ENCODE data around the gene CDH4. TPM values are rescaled to one million over a fixed set of nuclear protein-coding genes. Genes with fewer than 3 reads are reported as not detected.

CDH4 gene
- total and polyA plus RNA-seq, 2 of the 13 experiments (the other 11 are each of a cell fraction or from before 2014, with no cell fraction given) = not detected

DNA sequence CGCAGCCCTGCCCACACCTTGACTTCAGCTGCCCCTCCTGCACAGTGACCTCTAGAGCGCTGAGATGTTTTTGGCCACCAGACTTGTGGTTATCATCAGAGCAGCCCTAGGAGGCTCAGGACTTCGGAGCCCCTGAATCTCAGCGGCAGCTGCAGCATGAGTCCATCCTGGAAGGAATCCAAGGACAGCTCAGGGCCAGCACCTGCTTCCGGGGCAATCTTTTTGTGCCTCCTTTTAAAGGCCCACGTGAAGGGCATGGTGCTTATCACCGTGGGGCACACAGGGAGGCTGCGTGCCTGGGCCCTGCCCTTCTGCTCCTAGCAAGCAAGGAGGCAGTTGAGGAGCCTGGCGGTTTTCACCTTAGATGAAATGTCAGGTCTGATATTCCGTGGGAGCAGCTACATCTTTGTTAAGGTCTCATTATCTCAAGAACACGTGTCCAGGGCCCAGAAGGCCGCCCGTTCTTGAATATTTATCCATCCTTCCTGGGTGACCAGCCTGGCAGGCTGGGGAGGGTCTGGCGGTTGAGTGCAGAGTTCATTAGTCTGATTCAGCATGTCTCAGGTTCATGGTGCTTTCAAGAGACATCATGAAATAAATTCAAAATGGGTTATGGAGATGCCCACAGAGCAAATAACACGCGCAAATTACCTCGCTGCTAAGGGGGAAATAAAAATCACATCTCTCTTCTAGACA lies 421.2 kb downstream of the CDH4 start (continued):
- TF ChIP-seq, protein P1, sequence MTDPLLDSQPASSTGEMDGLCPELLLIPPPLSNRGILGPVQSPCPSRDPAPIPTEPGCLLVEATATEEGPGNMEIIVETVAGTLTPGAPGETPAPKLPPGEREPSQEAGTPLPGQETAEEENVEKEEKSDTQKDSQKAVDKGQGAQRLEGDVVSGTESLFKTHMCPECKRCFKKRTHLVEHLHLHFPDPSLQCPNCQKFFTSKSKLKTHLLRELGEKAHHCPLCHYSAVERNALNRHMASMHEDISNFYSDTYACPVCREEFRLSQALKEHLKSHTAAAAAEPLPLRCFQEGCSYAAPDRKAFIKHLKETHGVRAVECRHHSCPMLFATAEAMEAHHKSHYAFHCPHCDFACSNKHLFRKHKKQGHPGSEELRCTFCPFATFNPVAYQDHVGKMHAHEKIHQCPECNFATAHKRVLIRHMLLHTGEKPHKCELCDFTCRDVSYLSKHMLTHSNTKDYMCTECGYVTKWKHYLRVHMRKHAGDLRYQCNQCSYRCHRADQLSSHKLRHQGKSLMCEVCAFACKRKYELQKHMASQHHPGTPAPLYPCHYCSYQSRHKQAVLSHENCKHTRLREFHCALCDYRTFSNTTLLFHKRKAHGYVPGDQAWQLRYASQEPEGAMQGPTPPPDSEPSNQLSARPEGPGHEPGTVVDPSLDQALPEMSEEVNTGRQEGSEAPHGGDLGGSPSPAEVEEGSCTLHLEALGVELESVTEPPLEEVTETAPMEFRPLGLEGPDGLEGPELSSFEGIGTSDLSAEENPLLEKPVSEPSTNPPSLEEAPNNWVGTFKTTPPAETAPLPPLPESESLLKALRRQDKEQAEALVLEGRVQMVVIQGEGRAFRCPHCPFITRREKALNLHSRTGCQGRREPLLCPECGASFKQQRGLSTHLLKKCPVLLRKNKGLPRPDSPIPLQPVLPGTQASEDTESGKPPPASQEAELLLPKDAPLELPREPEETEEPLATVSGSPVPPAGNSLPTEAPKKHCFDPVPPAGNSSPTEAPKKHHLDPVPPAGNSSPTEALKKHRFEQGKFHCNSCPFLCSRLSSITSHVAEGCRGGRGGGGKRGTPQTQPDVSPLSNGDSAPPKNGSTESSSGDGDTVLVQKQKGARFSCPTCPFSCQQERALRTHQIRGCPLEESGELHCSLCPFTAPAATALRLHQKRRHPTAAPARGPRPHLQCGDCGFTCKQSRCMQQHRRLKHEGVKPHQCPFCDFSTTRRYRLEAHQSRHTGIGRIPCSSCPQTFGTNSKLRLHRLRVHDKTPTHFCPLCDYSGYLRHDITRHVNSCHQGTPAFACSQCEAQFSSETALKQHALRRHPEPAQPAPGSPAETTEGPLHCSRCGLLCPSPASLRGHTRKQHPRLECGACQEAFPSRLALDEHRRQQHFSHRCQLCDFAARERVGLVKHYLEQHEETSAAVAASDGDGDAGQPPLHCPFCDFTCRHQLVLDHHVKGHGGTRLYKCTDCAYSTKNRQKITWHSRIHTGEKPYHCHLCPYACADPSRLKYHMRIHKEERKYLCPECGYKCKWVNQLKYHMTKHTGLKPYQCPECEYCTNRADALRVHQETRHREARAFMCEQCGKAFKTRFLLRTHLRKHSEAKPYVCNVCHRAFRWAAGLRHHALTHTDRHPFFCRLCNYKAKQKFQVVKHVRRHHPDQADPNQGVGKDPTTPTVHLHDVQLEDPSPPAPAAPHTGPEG (CRISPR knock-in tag; IDR thresholded peaks at IDR 0.05) = no peak
- TF ChIP-seq SOX13 (IDR thresholded peaks at IDR 0.05) (no peak), SOX13 (CRISPR knock-in tag; conservative IDR thresholded peaks at IDR 0.05 in 1 of 2, IDR thresholded peaks at IDR 0.05 in 1 of 2) (no peak)

DNA sequence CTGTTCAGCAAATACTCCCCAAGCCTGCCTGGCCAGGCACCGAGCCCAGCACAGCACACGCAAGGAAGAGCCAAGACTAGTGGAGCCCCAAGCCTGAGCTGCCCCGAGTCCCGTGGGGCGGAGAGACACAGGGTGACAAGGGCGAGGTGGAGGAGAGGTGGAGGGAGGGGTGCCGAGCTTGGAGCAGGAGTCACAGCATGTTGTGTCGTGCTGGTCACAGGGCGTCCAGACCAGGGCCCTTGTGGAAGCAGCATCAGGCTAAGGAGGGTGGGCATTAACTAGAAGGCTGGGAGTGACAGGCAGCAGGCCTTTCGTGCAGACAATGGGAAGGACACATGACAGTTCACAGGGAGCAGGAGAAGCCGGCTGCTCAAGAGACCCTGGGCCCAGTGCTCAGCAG lies 422.1 kb downstream of the CDH4 start:
- ChIA-PET CTCF (ENCODE audit: low intra/inter-chr PET ratio, low total read pairs) (no interaction called here), POLR2A (no interaction called here)
- no TSS peak for BruUV-seq (replicated peaks)
- in situ Hi-C loops (cut with HindIII; ENCODE audit: extremely low pct_ligation_motif_present, low pct_unique_long_range_greater_than_20kb) = no loop called here
- ATAC-seq (no peak), DNase-seq (ENCODE audit: low spot score) (no peak), FAIRE-seq (no peak)
- Histone ChIP-seq H3K27ac (ENCODE audit: extremely low read length, insufficient read depth, low read length) (no peak overlapping the region), H3K4me3 (replicated peaks in 1 of 3; ENCODE audit: insufficient read depth in 1 of 3, low read depth in 2 of 3, low read length in 3 of 3) (no peak overlapping the region), H3K9me3 (ENCODE audit: low read length) (no peaks in the 10 kb centered on the region), H3K4me2 (ENCODE audit: low read depth, low read length) (no peak overlapping the region), H3K79me2 (ENCODE audit: insufficient read depth, low read length) (no peaks in the 10 kb centered on the region), H3K9ac (ENCODE audit: insufficient read depth, low read depth, low read length) (no peak overlapping the region), H3K36me3 (replicated peaks in 1 of 2; ENCODE audit: control insufficient read depth in 1 of 2, insufficient read depth in 2 of 2, low read length in 2 of 2) (no peaks in the 10 kb centered on the region), H4K20me1 (ENCODE audit: insufficient read depth, low read length) (no peaks in the 10 kb centered on the region), H3K27me3 (ENCODE audit: control insufficient read depth in 1 of 2, insufficient read depth in 2 of 2, low read length in 2 of 2) (peaks cover 3 to 33% of the 10 kb centered on the region in 2 experiments; a peak in 4 of 5 replicates), H3K4me1 (ENCODE audit: insufficient read depth, low read length) (no peaks in the 10 kb centered on the region), H2AFZ (ENCODE audit: low read length) (no peak overlapping the region)
- 2% methylated on average over 11 of the region's 11 CpGs for WGBS (ENCODE audit: low lambda C conversion rate)
- intact Hi-C loops (cut with micrococcal nuclease; ENCODE audit: unreplicated experiment) = no loop called here
- TF ChIP-seq, protein P2, sequence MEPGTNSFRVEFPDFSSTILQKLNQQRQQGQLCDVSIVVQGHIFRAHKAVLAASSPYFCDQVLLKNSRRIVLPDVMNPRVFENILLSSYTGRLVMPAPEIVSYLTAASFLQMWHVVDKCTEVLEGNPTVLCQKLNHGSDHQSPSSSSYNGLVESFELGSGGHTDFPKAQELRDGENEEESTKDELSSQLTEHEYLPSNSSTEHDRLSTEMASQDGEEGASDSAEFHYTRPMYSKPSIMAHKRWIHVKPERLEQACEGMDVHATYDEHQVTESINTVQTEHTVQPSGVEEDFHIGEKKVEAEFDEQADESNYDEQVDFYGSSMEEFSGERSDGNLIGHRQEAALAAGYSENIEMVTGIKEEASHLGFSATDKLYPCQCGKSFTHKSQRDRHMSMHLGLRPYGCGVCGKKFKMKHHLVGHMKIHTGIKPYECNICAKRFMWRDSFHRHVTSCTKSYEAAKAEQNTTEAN (CRISPR knock-in tag; conservative IDR thresholded peaks at IDR 0.05) = no peak
- TF ChIP-seq, protein P3, sequence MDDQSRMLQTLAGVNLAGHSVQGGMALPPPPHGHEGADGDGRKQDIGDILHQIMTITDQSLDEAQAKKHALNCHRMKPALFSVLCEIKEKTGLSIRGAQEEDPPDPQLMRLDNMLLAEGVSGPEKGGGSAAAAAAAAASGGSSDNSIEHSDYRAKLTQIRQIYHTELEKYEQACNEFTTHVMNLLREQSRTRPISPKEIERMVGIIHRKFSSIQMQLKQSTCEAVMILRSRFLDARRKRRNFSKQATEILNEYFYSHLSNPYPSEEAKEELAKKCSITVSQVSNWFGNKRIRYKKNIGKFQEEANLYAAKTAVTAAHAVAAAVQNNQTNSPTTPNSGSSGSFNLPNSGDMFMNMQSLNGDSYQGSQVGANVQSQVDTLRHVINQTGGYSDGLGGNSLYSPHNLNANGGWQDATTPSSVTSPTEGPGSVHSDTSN (CRISPR knock-in tag; IDR thresholded peaks at IDR 0.05; ENCODE audit: borderline replicate concordance) = no peak
- TF ChIP-seq, protein P4, sequence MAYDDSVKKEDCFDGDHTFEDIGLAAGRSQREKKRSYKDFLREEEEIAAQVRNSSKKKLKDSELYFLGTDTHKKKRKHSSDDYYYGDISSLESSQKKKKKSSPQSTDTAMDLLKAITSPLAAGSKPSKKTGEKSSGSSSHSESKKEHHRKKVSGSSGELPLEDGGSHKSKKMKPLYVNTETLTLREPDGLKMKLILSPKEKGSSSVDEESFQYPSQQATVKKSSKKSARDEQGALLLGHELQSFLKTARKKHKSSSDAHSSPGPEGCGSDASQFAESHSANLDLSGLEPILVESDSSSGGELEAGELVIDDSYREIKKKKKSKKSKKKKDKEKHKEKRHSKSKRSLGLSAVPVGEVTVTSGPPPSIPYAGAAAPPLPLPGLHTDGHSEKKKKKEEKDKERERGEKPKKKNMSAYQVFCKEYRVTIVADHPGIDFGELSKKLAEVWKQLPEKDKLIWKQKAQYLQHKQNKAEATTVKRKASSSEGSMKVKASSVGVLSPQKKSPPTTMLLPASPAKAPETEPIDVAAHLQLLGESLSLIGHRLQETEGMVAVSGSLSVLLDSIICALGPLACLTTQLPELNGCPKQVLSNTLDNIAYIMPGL (CRISPR knock-in tag; IDR thresholded peaks at IDR 0.05; ENCODE audit: borderline replicate concordance in 1 of 2, low read depth in 1 of 2) = no peak
- no peak for TF ChIP-seq NCOA5 (CRISPR knock-in tag; IDR thresholded peaks at IDR 0.05)

Measured in HepG2 (cell line).